ENCODE measurements around the gene XRN1. TPM values are rescaled to one million over a fixed set of nuclear protein-coding genes. Genes with fewer than 3 reads are reported as not detected.
"Not testable (repeated sequence)": the region's sequence is repeated elsewhere in the genome, so short reads cannot be mapped to it uniquely, and the experiment has no call there.

Gene XRN1
- total RNA-seq, 1 donor from 2014 or later, result 63.0 TPM

DNA sequence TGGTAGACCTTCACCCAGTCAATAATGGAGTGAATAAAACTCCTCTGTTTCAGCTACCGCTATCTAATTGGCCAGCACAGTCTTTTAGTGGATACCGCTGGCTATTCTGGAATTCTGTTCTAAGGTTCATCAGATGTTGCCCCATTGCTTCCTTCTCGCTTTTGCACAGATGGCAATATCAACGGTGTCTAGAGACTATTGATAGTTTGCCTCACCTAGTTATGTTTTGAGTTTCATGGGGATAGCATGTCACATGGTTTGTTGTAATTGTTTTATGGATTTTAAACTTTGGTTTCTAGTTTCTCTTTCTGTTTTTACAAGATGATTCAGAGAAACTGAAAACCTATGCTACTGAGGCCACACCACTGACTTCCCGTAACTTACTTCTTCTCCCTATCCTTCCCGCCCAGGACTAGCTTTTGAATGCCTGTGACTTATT, 2.0 kb downstream of the XRN1 start:
- H3K4me1 Mint-ChIP-seq, result peaks cover 53% of the 10 kb centered on the region
- intact Hi-C loops (cut with micrococcal nuclease), result loop anchor here (2.0 to 5.0 kb wide), 6 partner anchors 276 to 1526 kb away; partner anchors contain the start of genes DIPK2A, RASA2, SLC25A36 and TFDP2
- TF ChIP-seq CTCF (IDR thresholded peaks at IDR 0.05), result no peak
- no peaks in the 10 kb centered on the region for H3K9me3 Mint-ChIP-seq
- H3K27ac Mint-ChIP-seq, result peak overlapping the region; percentile 8
- H3K27me3 Mint-ChIP-seq, result no peaks in the 10 kb centered on the region
- ChIA-PET POLR2A (interaction anchor here (2.3 kb wide), 1 partner anchor 556 kb away, joined by 14 read pairs; the partner anchor contains the start of gene U2SURP), CTCF (no interaction called here)
- ATAC-seq (ENCODE audit: low read depth) (no peak), DNase-seq (no peak)
- peak overlapping the region; percentile 97 for H3K4me3 Mint-ChIP-seq
- peaks cover 32% of the 10 kb centered on the region for H3K36me3 Mint-ChIP-seq (ENCODE audit: low read depth)

DNA sequence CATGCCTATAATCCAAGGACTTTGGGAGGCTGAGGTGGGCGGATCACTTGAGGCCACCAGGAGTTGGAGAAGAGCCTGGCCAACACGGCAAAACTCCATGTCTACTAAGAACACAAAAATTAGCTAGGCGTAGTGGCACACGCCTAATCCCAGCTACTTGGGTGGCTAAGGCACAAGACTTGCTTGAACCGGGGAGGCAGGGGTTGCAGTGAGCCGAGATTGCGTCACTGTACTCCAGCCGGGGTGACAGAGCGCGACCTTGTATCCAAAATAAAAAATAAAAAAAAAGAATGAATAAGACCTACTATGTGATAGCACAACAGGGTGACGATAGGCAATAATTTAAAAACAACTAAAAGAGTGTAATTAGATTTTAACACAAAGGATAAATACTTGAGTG, 3.5 kb downstream of the XRN1 start:
- DNase-seq (no peak), ATAC-seq (ENCODE audit: low read depth) (no peak)
- H3K4me1 Mint-ChIP-seq, result peaks cover 53% of the 10 kb centered on the region
- H3K36me3 Mint-ChIP-seq (ENCODE audit: low read depth), result peaks cover 21% of the 10 kb centered on the region
- H3K9me3 Mint-ChIP-seq, result no peaks in the 10 kb centered on the region
- H3K4me3 Mint-ChIP-seq, result no peak overlapping the region
- TF ChIP-seq CTCF (IDR thresholded peaks at IDR 0.05), result no peak
- intact Hi-C loops (cut with micrococcal nuclease), result no loop called here
- no peaks in the 10 kb centered on the region for H3K27me3 Mint-ChIP-seq
- ChIA-PET POLR2A (no interaction called here), CTCF (no interaction called here)
- H3K27ac Mint-ChIP-seq, result no peak overlapping the region

DNA sequence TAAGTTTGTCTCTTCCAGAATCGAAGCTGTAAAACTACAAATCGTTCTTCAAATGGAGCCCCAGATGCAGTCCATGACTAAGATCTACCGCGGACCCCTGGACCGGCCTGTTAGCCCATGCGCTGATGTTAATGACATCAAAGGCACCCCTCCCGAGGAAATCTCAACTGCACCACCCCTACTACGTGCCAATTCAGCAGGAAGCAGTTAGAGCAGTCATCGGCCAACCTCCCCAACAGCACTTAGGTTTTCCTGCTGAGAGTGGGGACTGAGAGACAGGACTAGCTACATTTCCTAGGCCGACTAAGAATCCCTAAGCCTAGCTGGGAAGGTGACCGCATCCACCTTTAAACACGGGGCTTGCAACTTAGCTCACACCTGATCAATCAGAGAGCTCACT, 4.8 kb downstream of the XRN1 start:
- H3K4me1 Mint-ChIP-seq, result peaks cover 55% of the 10 kb centered on the region

GRCh38 chr3:142439499-142440220, 8.2 kb downstream of the XRN1 start:
- DNase-seq; POLR2A ChIA-PET; H3K4me3 Mint-ChIP-seq; H3K9me3 Mint-ChIP-seq; ATAC-seq (ENCODE audit: low read depth); H3K27ac Mint-ChIP-seq; intact Hi-C loops (cut with micrococcal nuclease); H3K27me3 Mint-ChIP-seq; CTCF ChIA-PET: not testable (repeated sequence)
- H3K4me1 Mint-ChIP-seq, result peaks cover 39% of the 10 kb centered on the region
- peaks cover 17% of the 10 kb centered on the region for H3K36me3 Mint-ChIP-seq (ENCODE audit: low read depth)

More for the DNA sequence above, 4.8 kb downstream of the XRN1 start:
- H3K4me3 Mint-ChIP-seq; ATAC-seq (ENCODE audit: low read depth); H3K9me3 Mint-ChIP-seq; intact Hi-C loops (cut with micrococcal nuclease); POLR2A ChIA-PET; H3K27me3 Mint-ChIP-seq; H3K27ac Mint-ChIP-seq; CTCF ChIA-PET; DNase-seq: not testable (repeated sequence)
- H3K36me3 Mint-ChIP-seq (ENCODE audit: low read depth), result peaks cover 18% of the 10 kb centered on the region

DNA sequence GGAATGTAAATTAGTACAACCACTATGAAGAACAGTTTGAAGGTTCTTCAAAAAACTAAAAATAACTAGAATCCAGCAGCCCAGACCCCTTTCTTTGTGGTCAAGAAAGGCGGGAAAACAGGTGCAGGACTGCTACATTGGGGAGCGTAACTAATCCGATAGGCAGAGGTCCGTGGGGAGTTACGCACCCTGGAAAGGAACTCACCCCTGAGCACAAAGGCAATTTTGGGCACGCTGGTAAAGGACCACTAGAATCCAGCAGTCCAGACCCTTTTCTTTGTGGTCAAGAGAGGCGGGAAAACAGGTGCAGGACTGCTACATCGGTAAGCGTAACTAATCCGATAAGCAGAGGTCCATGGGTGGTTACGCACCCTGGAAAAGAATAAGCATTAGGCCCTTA, 9.7 kb downstream of the XRN1 start:
- peaks cover 30% of the 10 kb centered on the region for H3K4me1 Mint-ChIP-seq
- H3K36me3 Mint-ChIP-seq (ENCODE audit: low read depth), result peaks cover 17% of the 10 kb centered on the region
- POLR2A ChIA-PET; H3K27me3 Mint-ChIP-seq; DNase-seq; H3K27ac Mint-ChIP-seq; H3K9me3 Mint-ChIP-seq; intact Hi-C loops (cut with micrococcal nuclease); CTCF ChIA-PET; H3K4me3 Mint-ChIP-seq; ATAC-seq (ENCODE audit: low read depth): not testable (repeated sequence)

DNA sequence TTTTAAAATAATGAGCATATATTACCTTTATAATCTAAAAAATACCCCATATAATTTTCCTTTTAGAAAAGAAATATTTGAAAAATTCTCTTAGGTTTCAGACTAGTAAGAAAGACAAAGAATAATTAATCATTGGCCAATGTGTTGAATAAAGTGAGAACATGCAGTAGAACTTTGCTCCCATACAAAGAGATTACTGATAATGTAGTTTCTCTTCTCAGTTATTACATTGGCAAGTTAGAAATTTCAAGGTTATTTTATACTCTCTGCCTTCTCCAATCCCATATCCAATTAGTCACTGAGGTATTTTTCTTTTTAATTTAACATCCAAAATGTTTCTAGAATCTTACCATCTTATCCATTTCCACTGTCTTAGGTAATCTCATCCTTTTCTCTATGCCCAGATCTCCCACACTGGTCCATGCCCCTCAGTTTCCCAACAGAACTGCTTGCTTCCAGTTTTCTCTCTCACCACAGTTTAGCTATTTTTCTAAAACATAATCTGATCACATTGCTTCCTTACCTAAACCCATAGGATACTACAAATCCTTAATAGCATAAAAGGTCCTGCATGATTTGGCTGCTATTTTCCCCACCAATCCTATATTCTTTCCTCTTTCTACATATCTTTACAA, 10.8 kb downstream of the XRN1 start:
- Mint-ChIP-seq H3K27ac (peak overlapping the region; percentile 33), H3K4me1 (peaks cover 25% of the 10 kb centered on the region), H3K36me3 (ENCODE audit: low read depth) (peaks cover 22% of the 10 kb centered on the region), H3K27me3 (no peaks in the 10 kb centered on the region), H3K4me3 (no peak overlapping the region), H3K9me3 (no peaks in the 10 kb centered on the region)
- intact Hi-C loops (cut with micrococcal nuclease), result no loop called here
- no peak for DNase-seq
- no peak for TF ChIP-seq CTCF (IDR thresholded peaks at IDR 0.05)
- POLR2A ChIA-PET, result no interaction called here
- CTCF ChIA-PET, result no interaction called here
- no peak for ATAC-seq (ENCODE audit: low read depth)

All from activated B cell treated with CpG ODN at 0.5 μM for 24 hours (primary cell).